RWPE2 (cell line): ENCODE measurements around the gene ANP32B.

Experiments used
- ATAC-seq: fragments of 200-7000 bp; cut with Tn5 transposase; 3 replicates; pipeline ENCODE4 v1.9.1; 2021; ENCODE audit warnings: low read depth
- DNase-seq: peaks from one replicate; pipeline ENCODE4 v3.0.0-alpha.2; 2020; ENCODE audit warnings: low spot score
- H3K27ac ChIP-seq: fragments of 450-650 bp; 2 replicates; pipeline ENCODE4 v1.5.1; 2017; ENCODE audit warnings: mild to moderate bottlenecking; ENCODE audit not compliant: poor library complexity, severe bottlenecking
- H3K27me3 ChIP-seq: fragments of 250-450 bp; sonication (Bioruptor Pico); 2 replicates; pipeline ENCODE4 v1.5.1; 2021; ENCODE audit warnings: mild to moderate bottlenecking, moderate library complexity; ENCODE audit not compliant: insufficient read depth, poor library complexity, severe bottlenecking
- H3K36me3 ChIP-seq: fragments of 250-450 bp; sonication (Bioruptor Pico); 2 replicates; pipeline ENCODE4 v1.5.1; 2020; ENCODE audit warnings: low read depth, mild to moderate bottlenecking, moderate library complexity
- H3K4me1 ChIP-seq: fragments of 250-450 bp; sonication (Bioruptor Pico); 2 replicates; pipeline ENCODE4 v1.5.1; 2021; ENCODE audit warnings: mild to moderate bottlenecking, moderate library complexity; ENCODE audit not compliant: insufficient read depth, poor library complexity, severe bottlenecking
- H3K4me3 ChIP-seq: fragments of 250-450 bp; sonication (Bioruptor Pico); 2 replicates; pipeline ENCODE4 v1.5.1; 2021; ENCODE audit warnings: mild to moderate bottlenecking, moderate library complexity; ENCODE audit not compliant: severe bottlenecking
- H3K9me3 ChIP-seq: fragments of 250-450 bp; sonication (Bioruptor Pico); 2 replicates; pipeline ENCODE4 v1.5.1; 2021; ENCODE audit warnings: mild to moderate bottlenecking, moderate library complexity; ENCODE audit not compliant: severe bottlenecking
- TF ChIP-seq, protein P1 (sequence below): fragments of 450-650 bp; IDR thresholded peaks from one replicate; pipeline ENCODE4 v1.5.1; 2017; ENCODE audit warnings: mild to moderate bottlenecking, moderate library complexity; ENCODE audit not compliant: poor library complexity, severe bottlenecking

ANP32B gene

DNA sequence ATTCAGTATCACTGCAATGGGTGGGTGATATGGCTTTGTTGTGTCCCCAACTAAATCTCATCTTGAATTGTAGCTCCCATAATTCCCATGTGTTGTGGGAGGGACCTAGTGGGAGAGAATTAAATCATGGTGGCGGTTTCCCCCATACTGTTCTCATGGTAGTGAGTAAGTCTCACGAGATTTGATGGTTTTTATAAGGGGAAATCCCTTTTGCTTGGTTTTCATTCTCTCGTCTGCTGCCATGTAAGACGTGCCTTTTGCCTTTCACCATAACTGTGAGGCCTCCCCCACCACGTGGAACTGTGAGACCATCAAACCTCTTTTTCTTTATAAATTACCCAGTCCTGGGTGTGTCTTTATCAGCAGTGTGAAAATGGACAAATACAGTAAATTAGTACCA, 63.9 kb downstream of the ANP32B start:
- Histone ChIP-seq H3K27ac (no peak overlapping the region), H3K9me3 (no peaks in the 10 kb centered on the region), H3K27me3 (no peaks in the 10 kb centered on the region), H3K4me3 (no peak overlapping the region), H3K4me1 (no peaks in the 10 kb centered on the region), H3K36me3 (no peaks in the 10 kb centered on the region)
- ATAC-seq (no peak), DNase-seq (no peak)
- TF ChIP-seq, protein P1, sequence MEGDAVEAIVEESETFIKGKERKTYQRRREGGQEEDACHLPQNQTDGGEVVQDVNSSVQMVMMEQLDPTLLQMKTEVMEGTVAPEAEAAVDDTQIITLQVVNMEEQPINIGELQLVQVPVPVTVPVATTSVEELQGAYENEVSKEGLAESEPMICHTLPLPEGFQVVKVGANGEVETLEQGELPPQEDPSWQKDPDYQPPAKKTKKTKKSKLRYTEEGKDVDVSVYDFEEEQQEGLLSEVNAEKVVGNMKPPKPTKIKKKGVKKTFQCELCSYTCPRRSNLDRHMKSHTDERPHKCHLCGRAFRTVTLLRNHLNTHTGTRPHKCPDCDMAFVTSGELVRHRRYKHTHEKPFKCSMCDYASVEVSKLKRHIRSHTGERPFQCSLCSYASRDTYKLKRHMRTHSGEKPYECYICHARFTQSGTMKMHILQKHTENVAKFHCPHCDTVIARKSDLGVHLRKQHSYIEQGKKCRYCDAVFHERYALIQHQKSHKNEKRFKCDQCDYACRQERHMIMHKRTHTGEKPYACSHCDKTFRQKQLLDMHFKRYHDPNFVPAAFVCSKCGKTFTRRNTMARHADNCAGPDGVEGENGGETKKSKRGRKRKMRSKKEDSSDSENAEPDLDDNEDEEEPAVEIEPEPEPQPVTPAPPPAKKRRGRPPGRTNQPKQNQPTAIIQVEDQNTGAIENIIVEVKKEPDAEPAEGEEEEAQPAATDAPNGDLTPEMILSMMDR, result no peak

DNA sequence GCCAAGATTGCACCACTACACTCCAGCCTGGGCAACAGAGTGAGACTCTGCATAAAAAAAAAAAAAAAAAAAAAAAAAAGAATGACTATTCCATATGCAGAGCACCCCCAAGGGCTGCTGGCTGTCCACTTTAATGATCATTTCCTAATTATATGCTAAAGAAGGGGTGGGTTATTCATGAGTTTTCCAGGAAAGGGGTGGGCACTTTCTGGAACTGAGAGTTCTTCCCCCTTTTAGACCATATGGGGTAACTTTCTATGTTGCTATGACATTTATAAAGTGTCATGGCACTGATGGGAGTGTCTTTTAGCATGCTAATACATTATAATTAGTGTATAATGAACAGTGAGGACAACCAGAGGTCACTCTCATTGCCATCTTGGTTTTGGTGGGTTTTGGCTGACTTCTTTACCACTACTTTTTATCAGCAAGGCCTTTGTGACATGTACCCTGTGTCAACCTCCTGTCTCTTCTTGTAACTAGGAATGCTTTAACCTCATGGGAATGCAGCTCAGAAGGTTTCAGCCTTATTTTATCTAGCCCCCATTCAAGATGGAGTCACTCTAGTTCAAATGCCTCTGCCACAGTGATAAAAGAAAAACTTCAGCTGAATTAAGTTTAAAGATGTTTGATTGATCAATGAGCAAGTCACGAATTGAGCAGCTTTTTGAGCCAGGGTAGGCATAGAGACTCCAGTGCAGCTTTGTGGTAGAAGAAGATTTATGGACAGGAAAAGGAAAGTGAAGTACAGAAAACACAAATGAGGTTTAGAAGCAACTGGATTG, 66.3 kb downstream of the ANP32B start:
- no peaks in the 10 kb centered on the region for H3K27me3 ChIP-seq
- H3K36me3 ChIP-seq, result no peaks in the 10 kb centered on the region
- H3K4me1 ChIP-seq, result no peaks in the 10 kb centered on the region
- TF ChIP-seq, protein P1, result no peak
- H3K9me3 ChIP-seq, result no peaks in the 10 kb centered on the region
- no peak overlapping the region for H3K4me3 ChIP-seq
- DNase-seq (no peak), ATAC-seq (no peak)
- H3K27ac ChIP-seq, result no peak overlapping the region

DNA sequence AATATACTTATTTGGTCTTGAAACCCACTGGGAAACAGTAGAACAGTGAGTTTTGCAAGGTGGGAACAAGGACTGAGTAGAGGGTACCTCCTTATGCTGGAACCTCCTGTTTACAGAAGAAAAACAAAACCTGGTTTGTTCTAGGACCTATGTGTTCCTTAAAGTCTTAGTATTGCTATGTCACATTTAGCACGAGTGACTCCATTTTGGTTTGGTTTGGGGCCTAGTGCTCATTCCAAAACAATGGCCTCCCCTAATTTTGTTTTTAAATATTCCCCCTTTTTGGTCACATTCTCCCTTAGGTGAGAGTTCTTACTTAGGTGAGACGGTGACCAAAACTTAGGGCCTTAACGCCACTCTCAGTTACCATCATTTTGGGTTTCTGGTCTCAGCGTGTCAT, 67.2 kb downstream of the ANP32B start:
- no peak overlapping the region for H3K4me3 ChIP-seq
- no peaks in the 10 kb centered on the region for H3K27me3 ChIP-seq
- TF ChIP-seq, protein P1, result no peak
- no peak overlapping the region for H3K27ac ChIP-seq
- H3K36me3 ChIP-seq, result no peaks in the 10 kb centered on the region
- no peak for ATAC-seq
- no peaks in the 10 kb centered on the region for H3K9me3 ChIP-seq
- no peaks in the 10 kb centered on the region for H3K4me1 ChIP-seq
- DNase-seq, result no peak

DNA sequence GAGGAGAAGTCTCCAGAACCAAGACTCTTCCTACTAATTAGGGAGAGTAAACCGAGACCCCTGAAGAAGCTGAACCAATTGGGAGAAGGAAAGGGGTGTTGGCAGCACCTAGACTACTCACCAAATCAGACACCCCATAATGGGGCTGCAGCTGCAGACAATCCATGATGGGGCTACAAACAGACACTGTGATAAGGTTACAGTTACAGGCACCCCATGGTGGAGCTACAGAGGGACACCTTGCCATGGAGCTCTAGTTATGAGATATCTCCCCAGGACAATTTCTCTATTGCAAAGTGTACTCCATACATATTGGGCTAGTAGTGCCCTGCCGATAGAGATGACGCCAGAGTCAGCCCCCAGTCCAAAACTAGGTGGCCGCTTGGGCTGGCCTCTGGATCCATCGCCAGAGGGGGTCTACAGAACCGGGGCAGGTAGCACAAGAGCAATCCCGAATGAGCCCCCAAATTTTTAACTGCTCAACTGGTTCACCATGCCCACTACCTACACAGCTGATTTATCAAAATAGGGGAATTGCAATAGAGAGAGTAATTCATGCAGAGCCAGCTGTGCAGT, 71.3 kb downstream of the ANP32B start:
- TF ChIP-seq, protein P1, result no peak
- DNase-seq (no peak), ATAC-seq (no peak)
- H3K36me3 ChIP-seq, result peaks cover 3% of the 10 kb centered on the region; the same call in 1 of the 2 replicates
- H3K4me1 ChIP-seq, result peaks cover 6% of the 10 kb centered on the region
- H3K27ac ChIP-seq, result no peak overlapping the region
- H3K27me3 ChIP-seq, result no peaks in the 10 kb centered on the region
- H3K9me3 ChIP-seq, result no peaks in the 10 kb centered on the region
- H3K4me3 ChIP-seq, result no peak overlapping the region
